ENCODE data around the gene CGB1. TPM values are rescaled to one million over a fixed set of nuclear protein-coding genes. Genes with fewer than 3 reads are reported as not detected.

The CGB1 gene
- total and polyA plus RNA-seq, 2 of the 13 experiments (the other 11 are each of a cell fraction or from before 2014, with no cell fraction given) = not detected

DNA sequence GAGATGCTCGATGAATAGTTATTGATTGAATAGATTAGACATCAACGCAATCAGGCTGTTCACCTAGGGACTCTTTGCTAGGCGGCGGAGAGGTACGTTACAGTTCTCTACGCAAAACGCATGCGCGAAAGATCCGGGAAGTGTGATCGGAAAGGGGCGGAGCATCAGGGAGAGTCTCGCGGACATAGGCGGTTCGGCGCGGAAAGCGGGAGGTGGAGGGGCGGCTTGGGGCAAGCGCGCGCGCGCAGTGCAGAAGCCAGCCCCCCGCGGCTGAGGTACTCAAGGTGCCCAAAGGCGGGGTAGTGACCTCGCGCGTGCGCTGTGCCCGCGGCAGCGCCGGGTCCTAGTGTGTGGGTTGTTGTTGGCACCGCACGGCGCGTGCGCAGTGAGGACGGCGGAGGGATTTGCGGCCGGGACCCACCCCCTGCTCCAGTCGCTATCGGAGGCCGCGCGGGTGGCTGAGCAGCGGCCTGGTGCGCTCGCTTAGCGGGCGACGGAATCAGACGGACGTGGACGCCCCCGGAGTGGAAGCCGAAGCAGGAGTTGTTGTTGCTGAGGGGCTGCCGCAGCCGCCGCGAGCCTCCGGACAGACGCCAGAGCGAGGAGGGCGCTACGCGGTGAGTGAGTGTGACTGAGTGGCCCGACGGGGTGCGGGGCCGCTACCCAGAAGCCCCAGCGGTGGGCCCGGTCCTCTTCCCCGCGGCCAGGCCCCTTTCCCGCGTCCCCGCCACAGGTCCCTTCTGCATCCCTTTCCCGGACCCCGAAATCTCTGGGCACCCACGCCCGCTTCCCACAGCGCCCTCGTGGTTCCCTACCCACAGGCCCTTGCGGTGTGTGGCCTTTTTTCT lies 48.5 kb upstream of the CGB1 start, which contains the start of gene SNRNP70 (continued):
- TF ChIP-seq, protein P1, sequence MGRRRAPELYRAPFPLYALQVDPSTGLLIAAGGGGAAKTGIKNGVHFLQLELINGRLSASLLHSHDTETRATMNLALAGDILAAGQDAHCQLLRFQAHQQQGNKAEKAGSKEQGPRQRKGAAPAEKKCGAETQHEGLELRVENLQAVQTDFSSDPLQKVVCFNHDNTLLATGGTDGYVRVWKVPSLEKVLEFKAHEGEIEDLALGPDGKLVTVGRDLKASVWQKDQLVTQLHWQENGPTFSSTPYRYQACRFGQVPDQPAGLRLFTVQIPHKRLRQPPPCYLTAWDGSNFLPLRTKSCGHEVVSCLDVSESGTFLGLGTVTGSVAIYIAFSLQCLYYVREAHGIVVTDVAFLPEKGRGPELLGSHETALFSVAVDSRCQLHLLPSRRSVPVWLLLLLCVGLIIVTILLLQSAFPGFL (CRISPR knock-in tag; IDR thresholded peaks at IDR 0.05) = no peak
- TF ChIP-seq, protein P2, sequence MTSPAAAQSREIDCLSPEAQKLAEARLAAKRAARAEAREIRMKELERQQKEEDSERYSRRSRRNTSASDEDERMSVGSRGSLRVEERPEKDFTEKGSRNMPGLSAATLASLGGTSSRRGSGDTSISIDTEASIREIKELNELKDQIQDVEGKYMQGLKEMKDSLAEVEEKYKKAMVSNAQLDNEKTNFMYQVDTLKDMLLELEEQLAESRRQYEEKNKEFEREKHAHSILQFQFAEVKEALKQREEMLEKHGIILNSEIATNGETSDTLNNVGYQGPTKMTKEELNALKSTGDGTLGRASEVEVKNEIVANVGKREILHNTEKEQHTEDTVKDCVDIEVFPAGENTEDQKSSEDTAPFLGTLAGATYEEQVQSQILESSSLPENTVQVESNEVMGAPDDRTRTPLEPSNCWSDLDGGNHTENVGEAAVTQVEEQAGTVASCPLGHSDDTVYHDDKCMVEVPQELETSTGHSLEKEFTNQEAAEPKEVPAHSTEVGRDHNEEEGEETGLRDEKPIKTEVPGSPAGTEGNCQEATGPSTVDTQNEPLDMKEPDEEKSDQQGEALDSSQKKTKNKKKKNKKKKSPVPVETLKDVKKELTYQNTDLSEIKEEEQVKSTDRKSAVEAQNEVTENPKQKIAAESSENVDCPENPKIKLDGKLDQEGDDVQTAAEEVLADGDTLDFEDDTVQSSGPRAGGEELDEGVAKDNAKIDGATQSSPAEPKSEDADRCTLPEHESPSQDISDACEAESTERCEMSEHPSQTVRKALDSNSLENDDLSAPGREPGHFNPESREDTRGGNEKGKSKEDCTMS (CRISPR knock-in tag; conservative IDR thresholded peaks at IDR 0.05) = no peak
- TF ChIP-seq ZNF264 (CRISPR knock-in tag; IDR thresholded peaks at IDR 0.05) (peak; percentile 68), NR2C2 (CRISPR knock-in tag; IDR thresholded peaks at IDR 0.05; ENCODE audit: borderline replicate concordance) (peak; percentile 73), SP2 (CRISPR knock-in tag; IDR thresholded peaks at IDR 0.05) (peak; percentile 65; the same call in 1 of the 2 replicates), KDM3A (CRISPR knock-in tag; IDR thresholded peaks at IDR 0.05; ENCODE audit: low read depth) (peak; percentile 79; the same call in 1 of the 2 replicates), ATM (IDR thresholded peaks at IDR 0.05; ENCODE audit: borderline replicate concordance) (no peak), ZNF557 (CRISPR knock-in tag; IDR thresholded peaks at IDR 0.05) (no peak), CAMTA2 (CRISPR knock-in tag; IDR thresholded peaks at IDR 0.05; ENCODE audit: borderline replicate concordance) (peak; percentile 97), CBFB (CRISPR knock-in tag; IDR thresholded peaks at IDR 0.05) (peak; percentile 69; the same call in 1 of the 2 replicates), CCAR2 (optimal IDR thresholded peaks at IDR 0.05; ENCODE audit: low read depth, low read length) (no peak), TRIM24 (CRISPR knock-in tag; IDR thresholded peaks at IDR 0.05) (no peak), RORA (CRISPR knock-in tag; IDR thresholded peaks at IDR 0.05) (no peak), ZNF564 (CRISPR knock-in tag; IDR thresholded peaks at IDR 0.05) (no peak; the same call in 1 of the 2 replicates), KAT8 (CRISPR knock-in tag; IDR thresholded peaks at IDR 0.05) (peak; percentile 97), SNAPC2 (CRISPR knock-in tag; IDR thresholded peaks at IDR 0.05) (no peak; the same call in 1 of the 2 replicates)
- TF ChIP-seq, protein P3, sequence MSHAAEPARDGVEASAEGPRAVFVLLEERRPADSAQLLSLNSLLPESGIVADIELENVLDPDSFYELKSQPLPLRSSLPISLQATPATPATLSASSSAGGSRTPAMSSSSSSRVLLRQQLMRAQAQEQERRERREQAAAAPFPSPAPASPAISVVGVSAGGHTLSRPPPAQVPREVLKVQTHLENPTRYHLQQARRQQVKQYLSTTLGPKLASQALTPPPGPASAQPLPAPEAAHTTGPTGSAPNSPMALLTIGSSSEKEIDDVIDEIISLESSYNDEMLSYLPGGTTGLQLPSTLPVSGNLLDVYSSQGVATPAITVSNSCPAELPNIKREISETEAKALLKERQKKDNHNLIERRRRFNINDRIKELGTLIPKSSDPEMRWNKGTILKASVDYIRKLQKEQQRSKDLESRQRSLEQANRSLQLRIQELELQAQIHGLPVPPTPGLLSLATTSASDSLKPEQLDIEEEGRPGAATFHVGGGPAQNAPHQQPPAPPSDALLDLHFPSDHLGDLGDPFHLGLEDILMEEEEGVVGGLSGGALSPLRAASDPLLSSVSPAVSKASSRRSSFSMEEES (CRISPR knock-in tag; IDR thresholded peaks at IDR 0.05) = no peak
- TF ChIP-seq, protein P4, sequence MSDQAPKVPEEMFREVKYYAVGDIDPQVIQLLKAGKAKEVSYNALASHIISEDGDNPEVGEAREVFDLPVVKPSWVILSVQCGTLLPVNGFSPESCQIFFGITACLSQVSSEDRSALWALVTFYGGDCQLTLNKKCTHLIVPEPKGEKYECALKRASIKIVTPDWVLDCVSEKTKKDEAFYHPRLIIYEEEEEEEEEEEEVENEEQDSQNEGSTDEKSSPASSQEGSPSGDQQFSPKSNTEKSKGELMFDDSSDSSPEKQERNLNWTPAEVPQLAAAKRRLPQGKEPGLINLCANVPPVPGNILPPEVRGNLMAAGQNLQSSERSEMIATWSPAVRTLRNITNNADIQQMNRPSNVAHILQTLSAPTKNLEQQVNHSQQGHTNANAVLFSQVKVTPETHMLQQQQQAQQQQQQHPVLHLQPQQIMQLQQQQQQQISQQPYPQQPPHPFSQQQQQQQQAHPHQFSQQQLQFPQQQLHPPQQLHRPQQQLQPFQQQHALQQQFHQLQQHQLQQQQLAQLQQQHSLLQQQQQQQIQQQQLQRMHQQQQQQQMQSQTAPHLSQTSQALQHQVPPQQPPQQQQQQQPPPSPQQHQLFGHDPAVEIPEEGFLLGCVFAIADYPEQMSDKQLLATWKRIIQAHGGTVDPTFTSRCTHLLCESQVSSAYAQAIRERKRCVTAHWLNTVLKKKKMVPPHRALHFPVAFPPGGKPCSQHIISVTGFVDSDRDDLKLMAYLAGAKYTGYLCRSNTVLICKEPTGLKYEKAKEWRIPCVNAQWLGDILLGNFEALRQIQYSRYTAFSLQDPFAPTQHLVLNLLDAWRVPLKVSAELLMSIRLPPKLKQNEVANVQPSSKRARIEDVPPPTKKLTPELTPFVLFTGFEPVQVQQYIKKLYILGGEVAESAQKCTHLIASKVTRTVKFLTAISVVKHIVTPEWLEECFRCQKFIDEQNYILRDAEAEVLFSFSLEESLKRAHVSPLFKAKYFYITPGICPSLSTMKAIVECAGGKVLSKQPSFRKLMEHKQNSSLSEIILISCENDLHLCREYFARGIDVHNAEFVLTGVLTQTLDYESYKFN (CRISPR knock-in tag; conservative IDR thresholded peaks at IDR 0.05) = peak; percentile 60
- TF ChIP-seq, protein P5, sequence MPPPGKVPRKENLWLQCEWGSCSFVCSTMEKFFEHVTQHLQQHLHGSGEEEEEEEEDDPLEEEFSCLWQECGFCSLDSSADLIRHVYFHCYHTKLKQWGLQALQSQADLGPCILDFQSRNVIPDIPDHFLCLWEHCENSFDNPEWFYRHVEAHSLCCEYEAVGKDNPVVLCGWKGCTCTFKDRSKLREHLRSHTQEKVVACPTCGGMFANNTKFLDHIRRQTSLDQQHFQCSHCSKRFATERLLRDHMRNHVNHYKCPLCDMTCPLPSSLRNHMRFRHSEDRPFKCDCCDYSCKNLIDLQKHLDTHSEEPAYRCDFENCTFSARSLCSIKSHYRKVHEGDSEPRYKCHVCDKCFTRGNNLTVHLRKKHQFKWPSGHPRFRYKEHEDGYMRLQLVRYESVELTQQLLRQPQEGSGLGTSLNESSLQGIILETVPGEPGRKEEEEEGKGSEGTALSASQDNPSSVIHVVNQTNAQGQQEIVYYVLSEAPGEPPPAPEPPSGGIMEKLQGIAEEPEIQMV (CRISPR knock-in tag; IDR thresholded peaks at IDR 0.05; ENCODE audit: low read depth) = no peak
